Stimulated activated CD4-positive, alpha-beta T cell treated with anti-CD3 and anti-CD28 coated beads, Interleukin-15, amount 100 ng/mL, for 48 hours (primary cell): ENCODE results near the gene WNK4.

Experiments used
- DNase-seq, 2 donors: peaks; one replicate each; pipeline ENCODE4 v3.0.0-alpha.2; 2020; ENCODE audit warnings: low read depth in 2 of 2

Gene WNK4

DNA sequence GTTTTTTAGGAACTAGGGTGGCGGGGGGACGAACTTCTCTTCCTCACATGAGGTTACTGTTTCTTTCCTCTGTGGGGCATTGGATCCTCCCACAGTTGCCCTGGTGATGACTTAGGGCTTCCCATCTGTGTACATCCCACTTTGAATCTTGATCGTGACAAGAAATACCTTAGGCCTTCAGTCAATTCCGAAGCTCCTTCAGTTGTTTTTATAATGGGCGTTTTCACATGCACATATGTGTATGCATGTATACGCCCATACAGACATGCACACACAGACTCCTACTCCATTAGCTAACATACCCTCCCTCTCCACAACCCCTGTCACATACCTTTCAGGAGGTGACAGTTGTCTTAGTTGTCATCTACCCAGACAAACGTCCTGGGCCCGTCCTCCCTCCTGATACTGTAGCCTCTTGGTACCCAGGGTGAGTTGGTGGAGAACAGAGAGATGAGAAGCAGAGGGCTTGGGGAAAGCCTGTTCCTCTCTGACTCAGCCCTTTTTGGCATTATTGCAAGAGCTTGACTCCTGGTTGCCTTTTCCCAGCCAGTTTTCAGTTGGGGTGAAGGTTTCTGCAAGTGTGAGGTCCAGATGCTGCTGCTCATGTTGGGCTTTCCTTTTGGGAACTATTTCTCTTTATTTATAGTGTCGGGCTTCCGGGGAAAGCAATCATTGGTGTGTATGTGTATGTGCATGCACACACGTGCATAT, 61.7 kb downstream of the WNK4 start:
- no peak for DNase-seq

DNA sequence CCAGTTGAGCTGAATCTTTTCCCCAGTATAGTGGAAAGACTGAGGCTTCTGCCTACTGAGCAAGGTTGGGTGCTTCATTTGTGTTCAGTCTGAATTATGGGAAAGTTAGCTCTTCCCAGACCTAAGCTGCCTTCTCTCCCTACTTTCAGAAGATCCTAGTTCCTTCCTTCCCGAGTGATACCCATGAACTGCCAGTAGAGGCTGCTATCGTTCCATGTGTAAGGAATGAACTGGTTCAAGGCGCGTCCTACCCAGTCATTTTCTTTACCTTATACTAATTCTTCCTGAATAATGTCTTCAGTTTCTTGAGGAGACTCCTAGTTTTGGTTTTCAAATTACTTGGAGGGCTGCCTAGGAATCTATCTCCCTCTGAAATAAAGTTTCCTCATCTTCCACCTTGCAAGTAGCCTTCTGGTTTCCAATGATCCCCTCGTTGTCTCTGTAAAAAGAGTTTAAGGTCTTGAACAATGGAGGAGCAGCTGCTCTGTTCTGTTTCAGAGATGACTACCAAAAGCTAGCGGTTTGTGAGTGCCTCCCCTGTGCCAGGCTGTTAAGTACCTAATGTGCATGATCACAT, 63.0 kb downstream of the WNK4 start:
- DNase-seq = no peak

DNA sequence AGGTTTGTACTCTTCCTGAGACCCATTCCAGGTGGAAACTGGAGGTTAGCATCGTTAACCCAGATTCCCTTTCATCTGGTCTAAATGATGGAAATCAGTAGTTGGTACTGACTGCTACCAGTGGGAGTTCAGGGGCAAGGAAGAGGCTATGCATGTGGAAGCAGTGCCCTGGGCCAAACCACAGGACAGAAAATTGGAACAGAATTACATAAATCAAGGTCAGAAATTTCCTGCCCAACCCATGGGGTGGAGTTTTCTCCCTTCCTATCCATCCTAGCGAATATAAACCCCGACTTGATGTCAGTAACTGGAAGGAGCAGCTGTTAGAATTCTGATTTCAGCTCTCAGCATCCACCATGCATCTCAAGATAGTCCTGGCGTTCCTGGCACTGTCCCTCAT, 63.9 kb downstream of the WNK4 start, which contains the start of gene AOC2:
TSS of gene AOC2 (plus strand) at position 310 of the 400 bp plus-strand sequence. CDS start at position 357, 47 bp downstream.
- DNase-seq = no peak

DNA sequence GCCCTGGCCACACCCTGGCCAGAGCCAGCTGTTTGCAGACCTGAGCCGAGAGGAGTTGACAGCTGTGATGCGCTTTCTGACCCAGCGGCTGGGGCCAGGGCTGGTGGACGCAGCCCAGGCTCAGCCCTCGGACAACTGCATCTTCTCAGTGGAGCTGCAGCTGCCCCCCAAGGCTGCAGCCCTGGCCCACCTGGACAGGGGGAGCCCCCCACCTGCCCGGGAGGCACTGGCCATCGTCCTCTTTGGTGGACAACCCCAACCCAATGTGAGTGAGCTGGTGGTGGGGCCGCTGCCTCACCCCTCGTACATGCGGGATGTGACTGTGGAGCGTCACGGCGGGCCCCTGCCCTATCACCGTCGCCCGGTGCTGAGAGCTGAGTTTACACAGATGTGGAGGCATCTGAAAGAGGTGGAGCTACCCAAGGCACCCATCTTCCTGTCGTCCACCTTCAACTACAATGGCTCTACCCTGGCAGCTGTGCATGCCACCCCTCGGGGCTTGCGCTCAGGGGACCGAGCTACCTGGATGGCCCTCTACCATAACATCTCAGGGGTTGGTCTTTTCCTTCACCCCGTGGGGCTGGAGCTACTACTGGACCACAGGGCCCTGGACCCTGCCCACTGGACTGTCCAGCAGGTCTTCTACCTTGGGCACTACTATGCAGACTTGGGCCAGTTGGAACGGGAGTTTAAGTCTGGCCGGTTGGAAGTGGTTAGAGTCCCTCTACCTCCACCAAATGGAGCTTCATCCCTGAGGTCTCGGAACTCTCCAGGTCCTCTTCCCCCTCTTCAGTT, 64.5 kb downstream of the WNK4 start:
- DNase-seq = no peak

DNA sequence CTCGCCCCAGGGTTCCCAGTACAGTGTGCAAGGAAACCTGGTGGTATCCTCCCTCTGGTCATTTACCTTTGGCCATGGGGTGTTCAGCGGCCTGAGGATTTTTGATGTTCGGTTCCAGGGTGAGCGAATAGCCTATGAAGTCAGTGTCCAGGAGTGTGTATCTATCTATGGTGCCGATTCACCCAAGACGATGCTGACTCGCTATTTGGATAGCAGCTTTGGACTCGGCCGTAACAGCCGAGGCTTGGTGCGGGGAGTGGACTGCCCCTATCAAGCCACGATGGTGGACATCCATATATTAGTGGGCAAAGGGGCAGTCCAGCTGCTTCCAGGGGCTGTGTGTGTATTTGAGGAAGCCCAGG, 65.1 kb downstream of the WNK4 start:
- no peak for DNase-seq

DNA sequence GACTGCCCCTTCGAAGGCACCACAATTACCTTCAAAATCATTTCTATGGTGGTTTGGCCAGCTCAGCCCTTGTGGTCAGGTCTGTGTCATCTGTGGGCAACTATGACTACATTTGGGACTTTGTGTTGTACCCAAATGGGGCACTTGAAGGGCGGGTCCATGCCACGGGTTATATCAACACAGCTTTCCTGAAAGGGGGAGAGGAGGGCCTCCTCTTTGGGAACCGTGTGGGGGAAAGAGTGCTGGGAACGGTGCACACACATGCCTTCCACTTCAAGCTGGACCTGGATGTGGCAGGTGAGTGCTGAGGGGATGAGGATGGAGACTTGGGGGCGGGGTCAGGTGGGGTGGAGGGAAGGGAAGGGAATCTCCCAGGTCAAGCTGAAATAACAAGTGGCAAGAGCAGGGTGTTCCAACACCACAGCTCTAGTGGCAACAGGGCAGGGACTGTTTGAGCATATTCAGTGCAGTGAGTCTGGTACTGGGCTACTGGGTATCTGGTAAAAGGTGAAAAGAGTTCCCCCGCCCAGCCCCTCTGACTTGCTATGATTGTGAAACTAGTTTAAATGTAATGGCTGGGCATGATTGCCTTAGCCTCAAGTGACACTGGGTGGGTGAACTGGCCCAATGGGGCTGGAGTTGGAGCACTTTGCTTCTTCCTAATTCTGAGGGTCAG, 65.6 kb downstream of the WNK4 start:
- DNase-seq = peak in 1 of 2 donors; percentile 45
